B cell (primary cell): Measurements from ENCODE around the gene MME. TPM values are rescaled to one million over a fixed set of nuclear protein-coding genes. Genes with fewer than 3 reads are reported as not detected.

Experiments
- ATAC-seq: fragments of 200-7000 bp; cut with Tn5 transposase; one replicate; pipeline ENCODE4 v1.10.0; 2021; ENCODE audit warnings: low read depth, mild to moderate bottlenecking, moderate number of reproducible peaks, moderate library complexity
- CTCF ChIA-PET: fragments of 350-600 bp; sonication (Branson Sonifier 250); formaldehyde crosslinking; loops from one replicate; lab custom pipeline; 2021; ENCODE audit warnings: antibody characterized with exemption, inconsistent platforms; lab: Charles Lee
- POLR2A ChIA-PET: fragments of 350-600 bp; sonication (Branson Sonifier 250); formaldehyde crosslinking; loops from one replicate; lab custom pipeline; 2021; ENCODE audit warnings: antibody characterized with exemption; lab: Charles Lee
- DNase-seq: peaks from one replicate; pipeline ENCODE4 v3.0.0; 2013
- H2AFZ ChIP-seq: 2 replicates; pipeline ENCODE4 v1.6.1; 2012; ENCODE audit warnings: mild to moderate bottlenecking, low read depth, low read length; ENCODE audit not compliant: insufficient read depth, poor library complexity, severe bottlenecking
- H3K27ac ChIP-seq, 2 donors: 1 replicate in 1 of 2; 2 replicates in 1 of 2; pipeline ENCODE4 v1.5.1; 2012 to 2013; ENCODE audit warnings: low read length in 2 of 2, mild to moderate bottlenecking in 2 of 2, moderate library complexity in 1 of 2
- H3K27me3 ChIP-seq, 4 experiments: fragments of 200-600 bp in 1 of 4; sonication (generic) in 1 of 4; replicated peaks in 1 of 4; 1 replicate in 2 of 4; 2 replicates in 2 of 4; pipeline versions ENCODE4 v1.6.1 to v1.7.0; 2013 to 2016; ENCODE audit warnings: low read length in 3 of 4, mild to moderate bottlenecking in 2 of 4, mixed read lengths in 1 of 4, moderate library complexity in 1 of 4; ENCODE audit not compliant: insufficient read depth in 4 of 4, control insufficient read depth in 3 of 4; ENCODE audit errors: control extremely low read depth in 1 of 4
- H3K36me3 ChIP-seq, 2 experiments: replicated peaks in 1 of 2; 1 replicate in 1 of 2; 2 replicates in 1 of 2; pipeline versions ENCODE4 v1.6.1 to v1.7.1; 2013; ENCODE audit warnings: low read length in 1 of 2; ENCODE audit not compliant: insufficient read depth in 2 of 2, control insufficient read depth in 1 of 2; ENCODE audit errors: control extremely low read depth in 1 of 2, extremely low read depth in 1 of 2
- H3K4me1 ChIP-seq, 2 donors: fragments of 200-600 bp in 1 of 2; sonication (generic) in 1 of 2; 1 replicate in 1 of 2; 2 replicates in 1 of 2; pipeline versions ENCODE4 v1.5.1 to v1.6.1; 2013 to 2017; ENCODE audit warnings: low read length in 2 of 2; ENCODE audit not compliant: control insufficient read depth in 2 of 2, insufficient read depth in 2 of 2
- H3K4me2 ChIP-seq: replicated peaks from 2 replicates; pipeline ENCODE3; 2012; ENCODE audit warnings: mild to moderate bottlenecking, low read depth, low read length; ENCODE audit not compliant: poor library complexity, severe bottlenecking
- H3K4me3 ChIP-seq, 5 experiments: fragments of 200-600 bp in 1 of 5; sonication (generic) in 1 of 5; 1 replicate in 3 of 5; 2 replicates in 2 of 5; pipeline versions ENCODE4 v1.5.1 to v1.7.0; 2011 to 2016; ENCODE audit warnings: low read length in 4 of 5, mild to moderate bottlenecking in 4 of 5, low read depth in 2 of 5, control low read depth in 1 of 5, moderate library complexity in 1 of 5; ENCODE audit not compliant: insufficient read depth in 1 of 5; ENCODE audit errors: control extremely low read depth in 1 of 5, extremely low read depth in 1 of 5
- H3K79me2 ChIP-seq: fragments of 200-600 bp; sonication (generic); one replicate; pipeline ENCODE4 v1.6.0; 2016; ENCODE audit warnings: low read length; ENCODE audit not compliant: control insufficient read depth, insufficient read depth
- H3K9ac ChIP-seq: fragments of 200-600 bp; sonication (generic); 2 replicates; pipeline ENCODE4 v1.6.1; 2017; ENCODE audit warnings: mild to moderate bottlenecking, low read length, moderate library complexity
- H3K9me3 ChIP-seq, 3 donors: one replicate each; pipeline versions ENCODE4 v1.6.1 to v1.7.1; 2013; ENCODE audit warnings: low read length in 2 of 3; ENCODE audit not compliant: control insufficient read depth in 2 of 3, insufficient read depth in 1 of 3; ENCODE audit errors: control extremely low read depth in 1 of 3
- H4K20me1 ChIP-seq: 2 replicates; pipeline ENCODE4 v1.6.0; 2012; ENCODE audit warnings: mild to moderate bottlenecking, low read length; ENCODE audit not compliant: insufficient read depth, control insufficient read depth, poor library complexity, severe bottlenecking
- H3K27ac Mint-ChIP-seq: one replicate; pipeline ENCODE4 v1.8.0; 2021; ENCODE audit warnings: mixed read lengths
- H3K27me3 Mint-ChIP-seq: one replicate; pipeline ENCODE4 v1.8.0; 2021; ENCODE audit warnings: mixed read lengths
- H3K4me1 Mint-ChIP-seq: one replicate; pipeline ENCODE4 v1.8.0; 2021; ENCODE audit warnings: mixed read lengths
- H3K4me3 Mint-ChIP-seq: one replicate; pipeline ENCODE4 v1.8.0; 2021; ENCODE audit warnings: mixed read lengths
- H3K9me3 Mint-ChIP-seq: one replicate; pipeline ENCODE4 v1.8.0; 2022; ENCODE audit warnings: mixed read lengths; ENCODE audit not compliant: insufficient read depth
- CTCF ChIP-seq: fragments of 200-600 bp; IDR thresholded peaks from one replicate; pipeline ENCODE4 v1.8.0; 2022; ENCODE audit warnings: antibody characterized with exemption, mild to moderate bottlenecking
- EZH2 ChIP-seq: IDR thresholded peaks from 2 replicates; pipeline ENCODE4 v1.6.1; 2012; ENCODE audit warnings: borderline replicate concordance, low read depth, mild to moderate bottlenecking, moderate library complexity, low read length; ENCODE audit not compliant: insufficient read depth, poor library complexity, severe bottlenecking
- WGBS: methylation state at CpG from one replicate; pipeline ENCODE4 v1.1.5; 2013; ENCODE audit warnings: missing lambda C conversion rate; ENCODE audit not compliant: insufficient coverage; 5-methylcytosine and 5-hydroxymethylcytosine counted together
- intact Hi-C: fragments of 100-400 bp; cut with micrococcal nuclease; formaldehyde crosslinking; loops from one replicate; pipeline ENCODE4 v1.10.0; 2022
- polyA minus RNA-seq: library from RNA; depleted of rRNA, polyadenylated mRNA; stranded (reverse); fragments of >200 nt; gene quantifications from 2 replicates; pipeline ENCODE4 v1.2.3, GENCODE V29; 2012
- polyA plus RNA-seq: library from polyadenylated mRNA; depleted of rRNA; stranded (reverse); fragments of >200 nt; gene quantifications from 2 replicates; pipeline ENCODE4 v1.2.3, GENCODE V29; 2012
- total RNA-seq, 2 donors: library from RNA; stranded (reverse); fragments of 120-200 nt in 1 of 2; gene quantifications; 1 replicate in 1 of 2; 2 replicates in 1 of 2; pipeline versions ENCODE4 v1.2.3 to v1.2.4, GENCODE V29; 2013 to 2022

MME gene
- total RNA-seq: 11.2 and 11.5 TPM in 2 replicates
- 4.0 TPM for total RNA-seq (2013)
- 0.88 and 0.98 TPM in 2 replicates for polyA plus RNA-seq
- 2.5 and 7.2 TPM in 2 replicates for polyA minus RNA-seq

DNA sequence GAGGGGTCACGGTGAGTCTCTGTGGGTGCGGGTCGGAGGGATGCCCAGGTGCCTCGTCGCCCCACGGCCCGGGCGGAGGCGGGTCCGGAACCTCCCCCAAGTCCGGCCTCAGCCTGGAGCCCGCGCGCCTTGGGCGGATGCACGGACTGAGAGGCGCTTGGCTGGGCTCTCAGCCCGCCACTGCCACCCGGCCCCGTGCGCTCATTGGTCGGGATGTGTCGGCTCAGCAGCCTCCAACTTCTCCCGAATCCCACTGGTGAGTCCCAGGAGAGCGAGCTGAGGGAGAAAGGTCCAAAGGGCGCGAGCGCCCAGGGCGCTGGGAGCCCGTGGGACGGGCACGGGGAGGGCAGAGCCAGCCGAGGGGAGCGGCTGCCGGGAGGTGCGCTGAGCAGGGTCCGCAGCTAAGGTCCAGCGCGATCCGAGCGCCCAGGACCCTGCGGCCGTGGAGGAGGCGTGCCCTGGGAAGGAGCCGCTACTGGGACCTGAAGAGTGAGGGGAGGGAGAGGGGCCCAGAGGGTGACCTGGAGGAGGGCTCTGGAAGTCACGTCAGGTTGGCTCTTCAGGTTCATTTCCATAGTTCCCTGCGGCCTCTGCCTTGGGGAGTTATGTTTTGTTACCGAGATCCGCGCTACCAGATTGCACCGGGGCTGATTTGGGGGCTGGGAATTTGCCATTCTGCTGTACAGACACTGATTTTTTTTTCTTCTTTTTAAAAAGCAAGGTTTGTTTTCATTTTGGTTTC is at the start of gene MME:
Gene MME (plus strand): TSS at position 574 of the 742 bp plus-strand sequence. CDS start 3,849 bp downstream, outside the sequence.
- Mint-ChIP-seq H3K9me3 (no peaks in the 10 kb centered on the region), H3K27me3 (peaks cover 18% of the 10 kb centered on the region), H3K27ac (peak within 1 kb of the TSS; percentile 39), H3K4me3 (peak within 1 kb of the TSS; percentile 84), H3K4me1 (peaks cover 15% of the 10 kb centered on the region)
- peaks cover 0 to 3% (median 0%) of the 10 kb centered on the region in 3 donors for H3K9me3 ChIP-seq
- peak within 1 kb of the TSS; percentile 49 to 85 (median 59) for H3K4me3 ChIP-seq
- DNase-seq (peak; percentile 28), ATAC-seq (peak; percentile 57)
- H2AFZ ChIP-seq: peak within 1 kb of the TSS; percentile 80
- ChIA-PET POLR2A (no interaction called here), CTCF (no interaction called here)
- peak within 1 kb of the TSS; percentile 81 for H3K4me2 ChIP-seq
- WGBS: under 1% methylated on average over 46 of the region's 51 CpGs
- peak within 1 kb of the TSS; percentile 65 for H3K9ac ChIP-seq
- H3K27ac ChIP-seq: no peak within 1 kb of the TSS
- TF ChIP-seq CTCF: no peak
- TF ChIP-seq EZH2: no peak
- H3K4me1 ChIP-seq: peaks cover 11 to 19% of the 10 kb centered on the region in 2 donors
- no peaks in the 10 kb centered on the region for H3K36me3 ChIP-seq
- H4K20me1 ChIP-seq: no peaks in the 10 kb centered on the region
- no peaks in the 10 kb centered on the region for H3K79me2 ChIP-seq
- intact Hi-C loops: no loop called here
- H3K27me3 ChIP-seq: peaks cover 0 to 16% (median 1%) of the 10 kb centered on the region in 4 experiments

DNA sequence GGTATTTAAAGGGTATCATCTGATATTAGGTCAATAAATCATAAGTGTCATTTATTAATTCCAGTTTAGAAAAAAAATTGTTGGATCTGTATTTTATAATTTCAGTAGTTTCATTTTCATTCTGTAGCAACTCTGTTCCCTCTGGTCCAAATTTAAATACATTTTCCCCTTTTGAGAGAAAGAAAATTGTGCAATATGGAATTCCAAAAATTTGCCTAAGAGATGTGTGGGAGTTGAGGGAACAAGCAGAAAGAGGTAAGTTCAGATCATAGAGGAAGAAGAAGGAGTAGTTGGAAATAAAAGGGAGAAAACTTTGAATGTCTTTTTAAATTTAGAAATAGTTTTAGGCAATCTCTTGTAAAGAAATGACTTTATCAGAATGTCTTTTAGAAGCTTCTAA is 48.9 kb upstream of the MME start:
- Histone ChIP-seq H3K27me3 (no peaks in the 10 kb centered on the region), H2AFZ (no peak overlapping the region), H3K4me1 (no peaks in the 10 kb centered on the region), H3K4me2 (no peak overlapping the region), H3K9me3 (no peaks in the 10 kb centered on the region), H4K20me1 (no peaks in the 10 kb centered on the region), H3K27ac (no peak overlapping the region), H3K36me3 (no peaks in the 10 kb centered on the region), H3K79me2 (no peaks in the 10 kb centered on the region), H3K9ac (no peak overlapping the region), H3K4me3 (no peak overlapping the region)
- CTCF ChIA-PET: no interaction called here
- H3K27me3 Mint-ChIP-seq: no peaks in the 10 kb centered on the region
- DNase-seq: no peak
- POLR2A ChIA-PET: no interaction called here
- ATAC-seq: no peak
- intact Hi-C loops: no loop called here
- H3K4me1 Mint-ChIP-seq: no peaks in the 10 kb centered on the region
- no peak overlapping the region for H3K4me3 Mint-ChIP-seq
- no peak for TF ChIP-seq CTCF
- TF ChIP-seq EZH2: no peak
- no peaks in the 10 kb centered on the region for H3K9me3 Mint-ChIP-seq
- no peak overlapping the region for H3K27ac Mint-ChIP-seq
